ENCODE measurements around the gene CCDC149. TPM values are rescaled to one million over a fixed set of nuclear protein-coding genes. Genes with fewer than 3 reads are reported as not detected.

Gene CCDC149
- 2.0 and 2.4 TPM in 2 replicates for total RNA-seq (2014; rRNA removed; shearing (Covaris generic))
- polyA plus RNA-seq (2014; cell fraction: nucleus; rRNA removed): 0.50 and 0.82 TPM in 2 replicates

- DNase-seq (ENCODE audit: extremely low read depth, low read depth): peak; percentile 14
These were observed at the start of gene CCDC149 for GRCh38 chr4:24912252-24913118. TSS of gene CCDC149 (minus strand) at chr4:24913042. CDS start at chr4:24912864, 178 bp downstream.

DNA sequence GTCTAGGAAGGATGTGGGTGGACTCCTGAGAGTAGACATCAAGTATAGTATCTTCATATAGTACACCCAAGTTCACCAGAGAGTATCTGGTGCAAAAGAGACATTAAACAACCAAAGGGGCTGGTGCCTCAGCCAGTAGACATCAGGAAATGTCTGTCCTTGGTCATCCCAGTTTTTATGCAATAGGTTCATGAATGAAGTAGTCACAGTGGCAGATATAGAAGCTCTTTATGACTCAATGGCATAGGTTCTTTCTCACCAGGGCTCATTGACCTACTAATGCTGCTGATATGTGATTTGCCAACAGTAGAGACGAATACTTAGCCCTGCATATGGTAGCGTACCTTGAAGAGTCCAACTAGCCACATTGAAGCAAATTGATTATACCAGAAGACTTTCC, 45.0 kb upstream of the CCDC149 start:
- DNase-seq (ENCODE audit: extremely low read depth, low read depth): no peak

GRCh38 chr4:24956763-24957162, 43.9 kb upstream of the CCDC149 start:
- no peak for DNase-seq (ENCODE audit: extremely low read depth, low read depth)

GRCh38 chr4:24956091-24956490, 43.2 kb upstream of the CCDC149 start:
- DNase-seq (ENCODE audit: extremely low read depth, low read depth): no peak

DNA sequence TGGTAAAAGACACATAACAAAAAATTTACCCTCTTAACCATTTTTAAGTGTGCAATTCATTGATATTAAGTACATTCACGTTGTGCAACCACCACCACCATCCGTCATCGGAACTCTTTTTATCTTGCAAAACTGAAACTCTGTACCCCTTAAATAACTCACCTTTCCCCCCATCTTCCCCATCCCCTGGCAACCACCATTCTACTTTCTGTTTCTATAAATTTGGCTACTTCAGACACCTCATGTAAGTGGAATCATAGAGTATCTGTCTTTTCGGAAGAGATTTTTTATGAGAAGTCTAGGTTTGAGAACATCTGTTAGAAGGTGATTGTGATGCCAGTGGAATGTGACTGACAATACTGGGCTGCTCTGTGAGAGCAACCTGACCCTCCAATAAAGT, 39.8 kb upstream of the CCDC149 start:
- no peak for DNase-seq (ENCODE audit: extremely low read depth, low read depth)

- DNase-seq (ENCODE audit: extremely low read depth, low read depth): no peak
These were observed 37.1 kb upstream of the CCDC149 start for GRCh38 chr4:24949970-24950369.

GRCh38 chr4:24937917-24938281, 25.1 kb upstream of the CCDC149 start:
- no peak for DNase-seq (ENCODE audit: extremely low read depth, low read depth)

GRCh38 chr4:24937176-24937916, 24.5 kb upstream of the CCDC149 start:
- no peak for DNase-seq (ENCODE audit: extremely low read depth, low read depth)

- no peak for DNase-seq (ENCODE audit: extremely low read depth, low read depth)
These were observed 23.0 kb upstream of the CCDC149 start for GRCh38 chr4:24935856-24936255.

- DNase-seq (ENCODE audit: extremely low read depth, low read depth): no peak
These were observed 21.5 kb upstream of the CCDC149 start for GRCh38 chr4:24934311-24934710.

DNA sequence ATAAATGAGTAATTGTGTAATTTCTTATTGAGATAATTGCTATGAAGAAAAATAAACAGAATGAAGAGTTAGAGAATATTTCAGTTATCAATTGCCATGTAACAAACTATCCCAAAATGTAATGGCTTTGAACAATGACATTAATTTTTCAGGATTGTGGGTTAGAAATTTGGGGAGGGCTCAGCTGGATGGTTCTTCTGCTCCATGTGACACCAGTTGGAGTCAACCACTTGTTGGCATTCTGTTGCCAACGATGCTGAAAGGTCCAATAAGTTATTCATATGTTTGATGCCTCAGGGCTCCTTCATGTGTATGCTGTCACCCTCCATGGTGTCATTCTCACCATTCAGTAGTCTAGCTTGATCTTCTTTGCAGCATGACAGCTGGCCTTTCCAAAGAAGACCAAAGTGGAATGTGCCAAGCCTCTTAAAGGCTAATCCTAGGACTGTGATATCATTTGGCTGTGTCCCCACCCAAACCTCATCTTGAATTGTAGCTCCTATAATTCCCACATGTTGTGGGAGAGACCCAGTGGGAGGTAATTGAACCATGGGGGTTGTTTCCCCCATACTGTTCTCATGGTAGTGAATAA, 20.9 kb upstream of the CCDC149 start:
- DNase-seq (ENCODE audit: extremely low read depth, low read depth): no peak

DNA sequence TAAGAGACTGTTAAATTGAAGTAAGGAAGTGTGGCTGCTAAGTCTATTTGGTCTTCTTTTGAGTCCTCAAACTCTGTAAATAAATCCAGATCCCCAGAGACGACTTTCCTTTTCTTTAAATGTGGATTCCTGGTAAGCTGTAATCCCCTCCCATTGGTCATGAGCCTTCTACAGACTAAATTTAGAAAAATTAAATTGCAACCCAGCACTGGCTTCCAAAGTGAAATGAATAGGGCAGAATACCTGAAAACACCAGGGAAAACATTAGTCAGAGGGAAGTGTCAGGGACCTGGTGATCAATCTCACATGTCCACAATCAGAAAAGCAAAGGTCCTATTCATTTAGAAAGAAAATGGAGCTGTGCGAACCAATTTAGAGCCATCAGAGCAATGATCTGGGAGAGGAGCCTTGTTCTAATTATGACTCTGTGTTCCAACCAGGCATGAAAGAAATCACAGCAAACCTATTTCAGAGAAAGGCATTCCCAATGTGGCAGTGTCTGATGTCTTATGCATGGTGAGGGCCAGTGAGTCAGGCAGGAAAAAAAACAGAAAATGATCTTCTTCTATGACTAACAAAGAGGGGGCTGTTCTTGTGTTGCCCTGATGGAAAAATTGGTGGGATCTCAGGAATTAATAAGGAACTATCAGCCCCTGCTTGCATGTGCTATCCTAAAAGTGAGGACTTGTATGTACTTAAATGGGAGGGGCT, 19.8 kb upstream of the CCDC149 start:
- DNase-seq (ENCODE audit: extremely low read depth, low read depth): no peak

DNA sequence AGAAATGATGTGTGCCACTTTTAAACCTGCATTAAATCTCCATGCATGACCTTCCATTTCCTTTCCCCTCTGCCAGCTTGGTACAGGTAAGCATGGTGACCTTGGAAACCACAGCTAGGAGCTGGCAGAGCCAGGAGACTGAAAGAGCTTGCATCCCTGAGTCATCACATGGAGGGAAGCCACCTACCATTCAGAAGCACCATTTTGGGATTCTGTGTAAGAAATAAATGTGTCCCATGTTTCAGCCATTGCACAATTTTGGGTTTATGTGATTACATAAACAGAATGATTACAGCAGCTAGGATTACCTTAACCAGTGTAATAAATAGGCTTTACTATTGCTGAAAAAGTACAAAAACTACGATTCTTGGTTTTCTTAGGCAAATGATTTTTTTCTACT, 17.3 kb upstream of the CCDC149 start:
- DNase-seq (ENCODE audit: extremely low read depth, low read depth): no peak

- no peak for DNase-seq (ENCODE audit: extremely low read depth, low read depth)
These were observed 15.9 kb upstream of the CCDC149 start for GRCh38 chr4:24928708-24929107.

- no peak for DNase-seq (ENCODE audit: extremely low read depth, low read depth)
These were observed 14.2 kb upstream of the CCDC149 start for GRCh38 chr4:24927049-24927448.

- no peak for DNase-seq (ENCODE audit: extremely low read depth, low read depth)
These were observed 11.5 kb upstream of the CCDC149 start for GRCh38 chr4:24924309-24924781.

DNA sequence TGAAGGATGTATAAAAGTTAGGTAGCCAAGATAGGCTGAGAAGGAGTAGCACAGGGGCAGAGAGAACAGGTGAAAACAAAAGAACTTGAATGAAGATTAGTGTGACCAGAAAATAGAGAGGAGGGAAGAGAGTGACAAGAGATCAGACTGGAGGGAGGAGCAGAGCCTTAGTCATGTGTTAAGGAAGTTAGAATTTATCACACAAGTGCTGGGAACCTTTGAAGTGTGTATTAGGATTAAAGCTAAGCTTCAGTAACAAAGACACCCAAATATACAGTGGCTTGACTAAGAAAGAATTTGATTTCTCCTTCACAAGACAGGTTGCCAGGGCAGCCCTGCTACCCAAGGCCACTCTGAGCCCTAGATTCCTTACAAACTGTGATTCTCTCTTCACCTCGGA, 10.7 kb upstream of the CCDC149 start:
- DNase-seq (ENCODE audit: extremely low read depth, low read depth): no peak

DNA sequence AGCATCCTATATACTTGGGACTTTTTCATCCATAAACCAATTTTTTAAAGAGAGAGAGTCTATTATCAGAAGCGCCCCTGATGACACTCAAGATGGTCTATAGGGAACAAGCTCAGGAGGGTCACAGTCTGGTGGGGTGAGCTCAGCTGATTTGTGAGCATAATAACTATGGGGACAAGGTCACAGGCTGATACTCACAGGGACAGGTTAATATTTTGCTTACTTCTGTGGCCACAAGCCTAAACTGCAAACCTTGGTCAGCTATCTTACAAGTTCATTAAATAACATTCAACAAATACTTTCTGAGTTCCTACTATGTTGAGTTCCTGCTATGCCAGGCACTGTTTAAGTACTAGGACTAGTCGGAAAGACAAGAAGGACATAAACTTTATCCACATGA, 10.2 kb upstream of the CCDC149 start:
- DNase-seq (ENCODE audit: extremely low read depth, low read depth): no peak

DNA sequence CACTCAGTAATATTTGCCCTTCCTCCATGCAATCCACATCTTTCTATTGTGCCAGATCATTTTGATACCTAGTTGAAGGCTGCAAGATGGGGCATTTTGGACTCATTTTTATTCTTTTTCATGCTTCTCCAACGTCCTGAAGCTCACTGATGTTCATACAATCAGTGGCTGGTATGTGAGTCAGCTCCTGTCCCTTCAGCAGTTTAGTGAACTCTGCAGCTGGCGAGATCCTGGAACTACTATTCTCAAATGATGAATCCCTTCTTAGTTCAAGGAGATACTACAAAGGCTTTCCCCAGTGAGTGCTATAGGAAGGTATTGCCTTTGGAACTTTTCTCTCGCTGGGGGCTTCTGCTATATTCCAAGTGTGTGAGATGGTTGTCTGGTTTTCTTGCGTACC, 9.6 kb upstream of the CCDC149 start:
- no peak for DNase-seq (ENCODE audit: extremely low read depth, low read depth)

GRCh38 chr4:24921491-24921890, 8.6 kb upstream of the CCDC149 start:
- DNase-seq (ENCODE audit: extremely low read depth, low read depth): no peak

DNA sequence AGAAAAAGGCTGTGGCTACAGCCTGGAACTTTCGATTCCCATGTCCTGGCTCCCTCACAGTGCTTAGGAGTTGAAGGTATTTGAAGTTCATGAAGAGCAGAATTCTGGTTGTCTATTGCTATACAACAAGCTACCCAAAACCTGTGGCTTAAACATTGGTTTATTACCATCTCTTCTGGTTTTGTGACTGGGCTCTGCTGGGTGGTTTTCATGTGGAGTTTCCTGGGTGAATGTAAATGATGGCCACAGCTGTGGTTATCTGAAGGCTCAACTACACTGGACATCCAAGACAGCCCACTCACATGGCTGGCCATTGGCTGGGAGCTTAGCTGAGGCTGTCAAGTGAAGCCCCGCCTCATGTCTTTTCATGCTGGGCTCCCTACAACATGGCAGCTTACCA, 7.2 kb upstream of the CCDC149 start:
- DNase-seq (ENCODE audit: extremely low read depth, low read depth): no peak
